Calu3 (cell line): Measurements from ENCODE around the gene MOB1B. TPM values are rescaled to one million over a fixed set of nuclear protein-coding genes. Genes with fewer than 3 reads are reported as not detected.

Experiments
- BruUV-seq: library from RNA; stranded (reverse); fragments of 400-500 nt; replicated peaks from 2 replicates; lab custom pipeline; 2021; lab: Mats Ljungman, UMichigan
- CTCF ChIA-PET: fragments of 300-600 bp; sonication (Branson Sonifier 250); formaldehyde crosslinking; loops from one replicate; lab custom pipeline; 2022; ENCODE audit warnings: antibody characterized with exemption; lab: Charles Lee
- DNase-seq: peaks from one replicate; pipeline ENCODE4 v3.0.0; 2022
- H3K27ac Mint-ChIP-seq: one replicate; pipeline ENCODE4 v1.8.0; 2022; ENCODE audit warnings: mixed read lengths; ENCODE audit not compliant: unreplicated experiment
- H3K27me3 Mint-ChIP-seq: one replicate; pipeline ENCODE4 v1.8.0; 2022; ENCODE audit warnings: mixed read lengths; ENCODE audit not compliant: unreplicated experiment
- H3K36me3 Mint-ChIP-seq: one replicate; pipeline ENCODE4 v1.8.0; 2022; ENCODE audit warnings: mild to moderate bottlenecking, moderate library complexity, mixed read lengths; ENCODE audit not compliant: insufficient read depth, unreplicated experiment
- H3K4me1 Mint-ChIP-seq: one replicate; pipeline ENCODE4 v1.8.0; 2022; ENCODE audit warnings: mild to moderate bottlenecking, low read depth, mixed read lengths; ENCODE audit not compliant: unreplicated experiment
- H3K4me3 Mint-ChIP-seq: one replicate; pipeline ENCODE4 v1.8.0; 2022; ENCODE audit warnings: mild to moderate bottlenecking, low read depth, moderate library complexity, mixed read lengths; ENCODE audit not compliant: unreplicated experiment
- H3K9me3 Mint-ChIP-seq: one replicate; pipeline ENCODE4 v1.8.0; 2022; ENCODE audit warnings: low read depth, mixed read lengths; ENCODE audit not compliant: unreplicated experiment
- intact Hi-C: fragments of 100-400 bp; cut with micrococcal nuclease; formaldehyde crosslinking; loops from one replicate; pipeline ENCODE4 v1.10.0; 2022; ENCODE audit not compliant: unreplicated experiment
- total RNA-seq: library from RNA; stranded (reverse); gene quantifications from 2 replicates; pipeline ENCODE4 v1.2.3, GENCODE V29; 2022
- TF ChIP-seq, protein P1 (sequence below): fragments of 200-600 bp; IDR thresholded peaks from one replicate; pipeline ENCODE4 v1.8.0; 2022; ENCODE audit warnings: antibody characterized with exemption; ENCODE audit not compliant: unreplicated experiment

Gene MOB1B
- total RNA-seq, 1 experiment from 2014 or later = 13.3 TPM

DNA sequence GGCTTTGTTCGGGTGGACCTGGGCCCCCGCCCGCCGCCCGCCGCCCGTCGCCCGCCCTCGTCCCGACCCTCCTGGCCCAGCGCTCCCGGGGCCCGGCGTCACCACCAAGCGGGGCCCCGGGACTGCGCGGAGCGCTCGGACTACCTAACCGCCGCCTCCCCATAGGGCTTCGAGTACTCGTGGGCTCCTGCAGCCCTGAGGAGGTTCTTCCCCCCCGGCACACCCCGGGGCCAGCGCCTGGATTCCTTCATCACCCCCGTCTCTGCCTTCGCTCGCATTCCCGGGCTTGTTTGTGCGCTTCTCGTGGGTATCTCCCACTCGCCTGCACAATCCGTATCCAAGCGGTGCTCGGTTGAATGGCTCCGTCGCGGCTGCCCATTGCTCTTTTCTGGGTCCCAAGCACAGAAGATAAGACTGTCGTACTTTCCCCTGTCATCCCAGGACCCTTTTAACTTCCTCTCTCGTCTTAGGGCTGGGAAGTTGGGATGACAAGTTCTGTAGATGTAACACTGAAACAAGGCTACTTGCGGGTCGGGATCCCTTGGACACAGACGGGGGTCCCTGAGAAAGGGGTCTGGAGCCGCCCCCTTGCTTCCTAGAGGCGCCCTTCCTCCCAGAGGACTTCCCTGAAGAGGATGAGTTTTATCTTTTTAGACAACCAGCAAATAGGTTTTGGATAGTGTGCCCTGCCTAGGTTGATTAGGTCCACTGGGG, 565 bp downstream of the MOB1B start:
- Mint-ChIP-seq H3K36me3 (peaks cover 21% of the 10 kb centered on the region), H3K9me3 (no peaks in the 10 kb centered on the region), H3K4me3 (peak overlapping the region; percentile 93), H3K4me1 (no peaks in the 10 kb centered on the region), H3K27me3 (no peaks in the 10 kb centered on the region), H3K27ac (peak overlapping the region; percentile 64)
- intact Hi-C loops = no loop called here
- no TSS peak for BruUV-seq
- no peak for DNase-seq
- CTCF ChIA-PET = interaction anchor here (0.6 to 1.2 kb wide), 2 partner anchors 63 to 107 kb away, joined by 4 to 11 read pairs; partner anchors contain the start of gene GRSF1
- TF ChIP-seq, protein P1, sequence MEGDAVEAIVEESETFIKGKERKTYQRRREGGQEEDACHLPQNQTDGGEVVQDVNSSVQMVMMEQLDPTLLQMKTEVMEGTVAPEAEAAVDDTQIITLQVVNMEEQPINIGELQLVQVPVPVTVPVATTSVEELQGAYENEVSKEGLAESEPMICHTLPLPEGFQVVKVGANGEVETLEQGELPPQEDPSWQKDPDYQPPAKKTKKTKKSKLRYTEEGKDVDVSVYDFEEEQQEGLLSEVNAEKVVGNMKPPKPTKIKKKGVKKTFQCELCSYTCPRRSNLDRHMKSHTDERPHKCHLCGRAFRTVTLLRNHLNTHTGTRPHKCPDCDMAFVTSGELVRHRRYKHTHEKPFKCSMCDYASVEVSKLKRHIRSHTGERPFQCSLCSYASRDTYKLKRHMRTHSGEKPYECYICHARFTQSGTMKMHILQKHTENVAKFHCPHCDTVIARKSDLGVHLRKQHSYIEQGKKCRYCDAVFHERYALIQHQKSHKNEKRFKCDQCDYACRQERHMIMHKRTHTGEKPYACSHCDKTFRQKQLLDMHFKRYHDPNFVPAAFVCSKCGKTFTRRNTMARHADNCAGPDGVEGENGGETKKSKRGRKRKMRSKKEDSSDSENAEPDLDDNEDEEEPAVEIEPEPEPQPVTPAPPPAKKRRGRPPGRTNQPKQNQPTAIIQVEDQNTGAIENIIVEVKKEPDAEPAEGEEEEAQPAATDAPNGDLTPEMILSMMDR = no peak

DNA sequence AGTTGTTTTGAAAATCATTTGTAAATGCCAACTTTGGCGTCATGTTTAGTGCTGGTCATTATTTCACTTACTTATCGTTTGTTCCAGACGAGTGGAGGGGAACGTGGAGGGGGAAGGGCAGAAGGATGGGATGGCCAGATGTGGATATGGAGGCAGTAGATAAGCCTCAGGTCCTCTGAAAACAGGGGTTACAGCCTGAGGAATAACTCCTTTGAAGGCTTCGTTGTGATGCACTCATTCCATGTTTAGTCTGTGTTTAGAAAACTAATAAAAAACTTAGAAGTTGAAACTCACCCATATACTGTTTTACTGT, 1.1 kb downstream of the MOB1B start:
- CTCF ChIA-PET = no interaction called here
- intact Hi-C loops = no loop called here
- BruUV-seq = TSS peak; percentile 71
- Mint-ChIP-seq H3K4me3 (peak overlapping the region; percentile 93), H3K36me3 (peaks cover 21% of the 10 kb centered on the region), H3K9me3 (no peaks in the 10 kb centered on the region), H3K27me3 (no peaks in the 10 kb centered on the region), H3K27ac (peak overlapping the region; percentile 64), H3K4me1 (no peaks in the 10 kb centered on the region)
- TF ChIP-seq, protein P1 = no peak
- no peak for DNase-seq

DNA sequence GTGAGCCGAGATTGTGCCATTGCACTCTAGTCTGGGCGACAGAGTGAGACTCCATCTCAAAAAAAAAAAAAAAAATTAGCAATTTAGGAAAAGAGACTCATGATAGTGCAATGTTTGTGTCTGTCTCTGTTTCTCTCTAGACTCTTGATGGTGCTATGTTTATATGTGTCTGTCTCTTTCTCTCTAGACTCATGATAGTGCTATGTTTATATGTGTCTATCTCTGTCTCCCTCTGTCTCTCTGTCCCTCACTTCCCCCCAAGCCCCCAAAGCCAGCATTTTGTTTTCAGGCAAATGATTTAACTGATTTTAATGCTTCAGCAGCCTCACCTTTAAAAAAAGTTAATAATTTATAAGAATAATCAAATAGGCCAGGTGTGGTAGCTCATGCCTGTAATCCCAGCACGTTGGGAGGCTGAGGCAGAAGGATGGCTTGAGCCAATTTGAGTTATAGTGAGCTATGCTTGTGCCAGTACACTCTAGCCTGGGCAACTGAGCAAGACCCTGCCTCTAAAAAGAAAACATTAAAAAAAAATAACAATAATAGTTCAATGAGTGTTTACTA, 6.9 kb downstream of the MOB1B start:
- H3K4me3 Mint-ChIP-seq = no peak overlapping the region
- no peak overlapping the region for H3K27ac Mint-ChIP-seq
- intact Hi-C loops = no loop called here
- TF ChIP-seq, protein P1 = no peak
- CTCF ChIA-PET = no interaction called here
- H3K4me1 Mint-ChIP-seq = no peaks in the 10 kb centered on the region
- H3K36me3 Mint-ChIP-seq = no peaks in the 10 kb centered on the region
- no peaks in the 10 kb centered on the region for H3K27me3 Mint-ChIP-seq
- DNase-seq = no peak
- H3K9me3 Mint-ChIP-seq = no peaks in the 10 kb centered on the region
- no TSS peak for BruUV-seq

DNA sequence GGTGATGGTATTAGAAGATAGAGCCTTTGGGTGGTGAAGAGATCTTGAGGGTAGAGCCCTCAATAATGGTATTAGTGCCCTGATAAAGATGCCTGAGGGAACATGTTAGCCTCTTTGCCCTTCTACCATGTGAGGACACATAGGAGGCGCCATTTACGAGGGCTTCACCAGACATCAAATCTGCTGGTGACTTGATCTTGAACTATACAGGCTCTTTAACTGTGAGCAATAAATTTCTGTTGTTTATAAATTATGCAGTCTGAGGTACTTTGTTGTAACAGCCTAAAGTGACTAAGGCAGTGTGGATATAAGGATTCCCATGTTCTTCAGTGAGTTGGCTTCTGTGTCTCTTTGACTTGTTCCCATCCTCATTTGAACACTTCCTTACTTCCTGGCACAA, 11.8 kb downstream of the MOB1B start:
- Mint-ChIP-seq H3K9me3 (no peaks in the 10 kb centered on the region), H3K4me3 (no peak overlapping the region), H3K36me3 (no peaks in the 10 kb centered on the region), H3K4me1 (no peaks in the 10 kb centered on the region), H3K27ac (no peak overlapping the region), H3K27me3 (no peaks in the 10 kb centered on the region)
- no TSS peak for BruUV-seq
- intact Hi-C loops = no loop called here
- TF ChIP-seq, protein P1 = no peak
- CTCF ChIA-PET = no interaction called here
- no peak for DNase-seq
